HG03342 (cell line): ENCODE results near the gene ATP2B3.
A peak's percentile ranks its signal among the peaks of the same experiment; 100 is the strongest.

Experiments
- ATAC-seq: cut with Tn5 transposase; IDR thresholded peaks from one replicate; pipeline ENCODE4 v1.9.1; 2021; ENCODE audit warnings: mild to moderate bottlenecking, moderate library complexity; ENCODE audit not compliant: unreplicated experiment

ATP2B3 gene

DNA sequence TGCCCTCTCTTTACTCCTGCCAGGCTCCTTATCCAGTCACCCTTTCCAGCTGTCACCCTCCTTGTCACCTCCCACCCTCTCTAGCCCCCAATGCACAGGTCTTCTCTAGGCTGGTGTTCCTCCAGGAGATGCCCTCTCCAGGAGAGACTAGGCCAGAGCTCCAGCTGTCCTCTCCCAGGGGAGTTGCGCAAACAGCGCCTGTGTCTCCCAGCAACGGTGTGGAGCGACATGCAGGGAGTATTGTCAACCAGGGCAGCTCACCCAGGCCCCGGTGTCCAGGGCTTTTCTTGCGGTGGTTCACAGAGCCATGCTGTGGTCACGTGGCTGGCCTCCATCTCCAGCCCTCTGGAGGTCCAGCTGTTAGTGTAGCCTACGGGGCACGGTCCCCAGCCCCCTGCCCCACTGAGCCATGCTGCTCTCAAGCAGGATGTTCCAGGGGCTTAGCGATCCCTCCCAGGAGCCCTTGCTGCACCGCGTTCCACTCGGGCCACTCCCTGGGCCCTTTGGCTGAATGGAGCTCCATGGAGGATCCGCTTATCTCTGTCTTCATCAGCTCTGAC lies 46.7 kb downstream of the ATP2B3 start:
- no peak for ATAC-seq

DNA sequence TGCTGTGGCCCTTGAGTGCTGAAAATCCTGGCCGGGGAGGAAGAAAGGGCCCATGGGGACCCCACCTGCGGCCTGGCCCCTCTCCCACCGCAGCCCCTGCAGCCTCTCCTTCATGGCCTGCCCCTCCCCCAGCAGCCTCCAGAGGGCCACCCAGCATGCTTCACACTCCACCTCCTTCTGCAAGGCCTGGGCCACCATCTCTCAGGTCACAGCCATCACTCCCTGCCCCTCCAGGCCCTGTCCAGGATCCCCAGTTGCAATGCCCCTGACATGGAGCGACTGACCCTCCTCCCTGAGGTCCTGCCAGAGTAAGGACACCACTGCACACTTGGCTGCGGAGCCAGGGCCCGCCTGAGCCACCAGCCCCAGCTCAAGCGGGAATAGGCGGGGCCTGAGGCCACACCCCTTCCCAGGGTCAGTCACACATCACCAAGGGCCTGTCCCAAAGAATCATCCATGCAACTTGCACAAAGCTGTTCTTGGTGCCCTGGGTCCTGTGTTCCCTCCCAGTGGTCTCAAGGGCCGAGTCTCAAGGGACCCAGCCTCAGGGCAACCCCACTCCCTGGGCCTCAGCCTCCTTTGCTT lies 48.6 kb downstream of the ATP2B3 start:
- no peak for ATAC-seq

DNA sequence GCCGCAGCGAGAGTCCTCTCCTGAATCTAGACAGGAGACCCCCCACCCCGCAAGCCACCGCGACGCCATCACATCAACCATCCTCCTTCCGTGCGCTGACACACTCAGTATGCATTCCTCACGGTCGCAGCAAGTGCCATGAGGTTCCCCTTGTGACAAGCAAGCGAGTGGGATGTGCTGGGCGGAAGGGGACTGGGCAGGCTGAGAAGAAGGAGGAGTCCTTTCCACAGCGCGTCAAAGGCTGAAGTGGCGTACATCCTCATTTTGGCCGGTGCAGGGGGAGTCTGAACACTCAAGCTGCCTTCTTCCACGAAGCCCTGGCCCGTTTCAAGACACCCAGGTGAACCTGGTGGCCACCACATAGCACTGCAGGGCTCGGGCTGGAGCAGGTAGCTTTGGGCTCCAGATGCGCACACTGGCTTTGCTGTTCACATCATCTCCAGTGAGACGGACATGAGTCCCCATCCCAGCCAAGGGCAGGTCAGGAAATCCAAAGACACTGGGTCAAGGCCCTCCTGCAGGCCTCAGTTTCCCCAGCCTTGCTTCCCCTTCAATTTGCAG lies 51.1 kb downstream of the ATP2B3 start:
- no peak for ATAC-seq

DNA sequence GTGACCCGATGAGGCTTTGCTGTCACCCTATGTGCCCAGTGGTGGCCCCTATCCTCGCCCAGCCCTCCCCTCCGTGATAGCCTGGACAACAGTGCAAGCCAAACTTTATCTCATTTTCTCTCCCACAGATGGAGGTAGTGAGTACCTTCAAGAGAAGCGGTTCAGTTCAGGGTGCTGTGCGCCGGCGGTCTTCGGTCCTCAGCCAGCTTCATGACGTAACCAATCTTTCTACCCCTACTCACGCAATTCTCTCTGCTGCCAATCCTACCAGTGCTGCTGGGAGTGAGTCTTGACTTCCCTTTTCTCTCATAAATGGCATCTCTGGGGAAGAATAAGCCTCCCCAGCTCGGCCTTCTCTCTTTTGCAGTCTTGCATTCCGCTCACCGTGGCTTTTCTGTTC lies 52.0 kb downstream of the ATP2B3 start:
- ATAC-seq: no peak

- ATAC-seq: no peak
Observed at GRCh38 chrX:153571534-153571908, 54.1 kb downstream of the ATP2B3 start.

- ATAC-seq: no peak
Observed at GRCh38 chrX:153572601-153573000, 55.2 kb downstream of the ATP2B3 start.

DNA sequence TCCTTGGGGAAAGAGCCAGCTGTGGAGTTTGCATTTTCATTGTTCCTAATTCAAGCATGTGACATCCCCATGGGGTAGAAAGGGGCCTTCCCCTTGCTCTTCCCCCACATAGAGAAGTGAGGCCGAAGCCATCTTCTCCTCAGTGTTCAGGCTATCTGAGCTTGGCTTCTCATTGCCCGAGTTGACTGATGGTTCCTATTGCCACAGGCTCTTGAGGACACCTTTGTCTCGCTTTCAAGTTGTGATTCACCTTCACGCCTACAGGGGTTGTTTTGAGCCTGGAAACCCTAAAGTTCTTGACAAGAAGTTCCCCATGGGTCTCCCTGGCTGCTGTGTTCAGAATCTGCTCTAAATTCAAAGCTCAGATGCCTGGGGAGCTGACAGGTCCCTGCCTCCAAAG lies 56.5 kb downstream of the ATP2B3 start:
- no peak for ATAC-seq

GRCh38 chrX:153576239-153576870 lies 58.9 kb downstream of the ATP2B3 start:
- ATAC-seq: no peak

GRCh38 chrX:153576961-153577360 lies 59.5 kb downstream of the ATP2B3 start:
- ATAC-seq: no peak

GRCh38 chrX:153578200-153578835 lies 60.9 kb downstream of the ATP2B3 start:
- no peak for ATAC-seq

GRCh38 chrX:153578889-153579288 lies 61.4 kb downstream of the ATP2B3 start:
- no peak for ATAC-seq

DNA sequence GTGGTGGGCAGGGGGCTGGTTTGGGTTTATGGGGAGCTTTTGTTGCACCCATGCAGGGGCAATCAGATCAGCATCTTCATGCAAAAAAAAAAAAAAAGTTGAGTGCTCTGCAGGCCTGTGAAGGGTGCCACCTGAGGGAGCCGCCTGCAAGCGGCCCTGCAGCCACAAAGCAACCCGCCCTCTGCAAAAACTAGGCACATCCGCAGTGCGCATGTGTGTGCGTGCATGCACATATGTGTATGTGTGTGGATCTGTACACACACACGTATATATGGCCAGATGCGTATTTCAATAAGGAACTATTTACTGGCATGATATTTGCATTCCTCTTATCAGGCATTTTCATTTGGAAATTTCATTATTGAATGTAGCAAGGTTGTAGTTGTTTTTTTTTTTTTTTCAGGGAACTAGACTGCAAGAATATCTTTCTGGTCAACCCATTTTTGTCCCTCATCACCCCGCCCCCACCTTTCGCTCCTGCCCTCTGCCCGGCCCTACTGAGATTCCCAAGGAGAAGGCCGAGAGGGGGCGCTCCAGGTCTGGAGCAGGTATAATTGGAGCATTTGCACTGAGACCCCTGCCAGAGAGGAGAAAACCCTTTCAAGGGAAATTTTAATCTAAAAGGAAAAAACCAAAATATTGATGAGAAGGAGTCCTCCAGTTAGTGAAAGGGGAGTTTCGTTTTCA lies 63.4 kb downstream of the ATP2B3 start:
- no peak for ATAC-seq

- peak; percentile 99 for ATAC-seq
Observed at GRCh38 chrX:153582896-153583295, 65.5 kb downstream of the ATP2B3 start.

GRCh38 chrX:153583433-153583832 lies 66.0 kb downstream of the ATP2B3 start:
- no peak for ATAC-seq

DNA sequence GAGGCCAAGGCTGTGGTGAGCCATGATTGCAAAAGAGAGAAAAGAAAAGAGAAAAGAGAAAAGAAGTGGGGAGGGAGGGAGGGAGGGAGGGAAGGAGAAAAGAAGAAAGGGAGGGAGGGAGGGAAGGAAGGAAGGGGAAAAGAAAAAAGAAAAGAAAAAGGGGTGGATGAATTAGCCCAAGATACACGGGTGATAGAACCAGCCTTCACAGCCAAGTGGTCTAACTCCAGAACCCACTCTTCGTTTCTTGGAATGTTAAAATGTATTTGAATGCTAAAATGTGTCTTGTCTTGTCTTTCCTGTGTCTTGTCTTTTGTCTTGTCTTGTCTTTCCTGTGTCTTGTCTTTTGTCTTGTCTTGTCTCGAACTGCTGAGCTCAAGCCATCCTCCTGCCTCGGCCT lies 68.4 kb downstream of the ATP2B3 start:
- ATAC-seq: no peak

GRCh38 chrX:153587342-153587741 lies 69.9 kb downstream of the ATP2B3 start:
- no peak for ATAC-seq

DNA sequence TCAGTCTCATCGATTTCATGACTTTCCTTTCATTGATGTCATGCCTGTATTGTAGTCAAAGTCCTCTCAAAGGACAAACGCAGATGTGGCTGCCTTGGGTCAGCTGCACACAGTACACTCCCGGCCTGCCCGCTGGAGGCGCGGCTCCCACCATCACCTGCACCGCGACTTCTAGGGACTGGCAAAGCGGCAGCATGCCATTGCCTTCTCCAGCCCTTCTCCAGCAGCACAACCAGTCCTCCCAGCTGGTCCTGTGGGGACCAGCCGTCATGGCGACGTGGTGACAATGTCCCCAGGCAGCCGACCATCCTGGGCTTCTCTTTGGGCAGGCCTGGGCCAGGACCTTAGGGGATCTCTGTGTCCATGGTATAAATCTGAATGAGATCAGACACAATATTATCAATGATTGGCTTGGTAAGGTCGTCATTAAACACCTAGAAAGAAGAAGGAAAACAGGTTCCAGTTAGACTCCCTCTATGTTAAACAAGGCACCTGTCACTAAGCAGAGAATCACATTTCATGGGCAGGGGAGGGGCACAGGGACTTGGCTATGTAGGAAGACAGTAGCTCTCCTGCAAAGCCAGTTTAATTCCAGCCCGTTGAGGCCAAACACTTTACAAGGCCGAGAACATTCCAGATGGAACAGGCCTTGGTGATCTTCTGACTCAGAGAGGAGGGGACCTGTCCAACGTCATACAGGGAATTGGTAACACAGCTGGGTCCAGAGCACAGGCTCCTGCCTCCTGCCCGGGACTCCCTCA lies 70.8 kb downstream of the ATP2B3 start:
- ATAC-seq: no peak

DNA sequence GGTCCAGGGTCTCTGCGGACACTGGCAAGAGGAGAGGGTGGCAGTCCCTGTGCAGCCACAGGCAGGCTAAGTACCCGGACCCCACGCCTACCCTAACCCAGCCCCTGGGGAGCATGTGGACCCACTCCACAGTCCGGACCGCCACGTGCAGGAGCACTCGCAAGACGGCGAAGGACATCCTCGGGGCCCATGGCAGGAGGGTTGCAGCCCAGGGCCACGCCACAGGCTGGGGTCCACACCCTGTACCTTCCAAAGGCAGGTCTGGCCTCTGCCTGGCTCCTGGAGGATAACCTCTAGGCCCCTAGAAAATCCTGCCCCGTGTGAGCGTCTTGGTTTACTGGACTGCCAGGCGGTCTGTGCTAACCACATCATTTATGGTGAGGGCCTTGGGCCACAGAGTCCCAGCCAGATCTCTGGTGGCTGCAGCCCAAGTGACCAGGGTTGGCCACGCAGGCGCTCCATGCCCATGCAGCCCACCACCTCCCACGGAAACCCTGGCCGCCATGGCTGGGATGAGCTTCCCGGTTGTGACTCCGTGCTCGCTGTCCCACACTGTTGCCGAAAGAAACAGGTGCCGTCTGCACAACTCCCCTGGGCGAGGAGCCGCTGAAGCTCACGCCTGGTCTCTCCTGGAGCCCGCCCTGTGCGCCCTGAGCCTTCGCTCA lies 71.5 kb downstream of the ATP2B3 start:
- ATAC-seq: no peak

DNA sequence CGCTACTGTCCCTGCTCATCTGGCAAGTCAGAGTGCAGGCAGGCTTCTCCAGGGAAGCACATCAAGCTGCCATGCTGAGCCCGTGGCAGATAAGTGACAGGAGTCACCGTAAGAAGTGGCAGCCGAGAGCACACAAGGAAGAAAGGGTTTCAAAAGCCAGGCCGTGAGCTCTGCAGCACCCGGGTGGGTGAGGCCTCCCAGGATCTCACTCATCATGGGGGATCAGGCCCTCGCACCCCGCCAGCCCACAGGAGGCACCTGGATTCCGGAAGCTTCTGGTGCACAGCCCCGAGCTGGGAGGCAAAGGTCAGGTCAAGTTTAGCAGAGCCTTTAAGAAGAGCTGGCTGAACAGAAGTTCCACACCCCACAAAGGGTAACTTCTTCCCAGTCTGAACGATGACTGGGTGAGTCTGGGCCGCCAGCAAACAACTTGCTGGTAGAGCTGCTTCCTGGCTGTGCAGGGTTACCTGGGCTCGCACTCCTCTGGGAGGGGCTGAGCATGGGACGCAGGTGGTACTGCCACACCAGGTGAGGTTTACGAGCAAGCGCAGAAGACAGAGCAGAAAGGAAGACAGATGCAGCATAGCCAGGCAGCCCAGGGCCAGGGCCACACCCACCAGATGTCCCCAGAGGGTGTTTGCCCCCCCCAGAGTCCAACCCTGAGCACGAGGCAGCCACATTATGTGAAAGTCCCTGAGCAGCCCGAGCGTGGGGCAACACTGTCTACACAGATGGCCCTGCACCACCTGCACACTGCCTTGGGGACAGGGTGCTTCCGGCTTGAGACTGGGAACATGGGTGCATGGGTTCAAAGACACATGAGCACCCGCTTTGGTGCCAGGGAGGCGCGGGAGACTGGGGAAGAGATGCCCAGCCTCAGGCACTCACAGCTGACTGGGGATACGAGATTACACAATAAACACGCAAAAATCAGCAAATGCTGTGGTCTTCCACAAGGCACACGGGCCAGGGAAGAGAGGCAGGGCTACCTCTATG lies 73.8 kb downstream of the ATP2B3 start:
- ATAC-seq: no peak
